HL-60/S4 (cell line): ENCODE data around the gene NRROS.

Experiments
- in situ Hi-C: fragments of 300-500 bp; cut with MboI; formaldehyde crosslinking; loops from 2 replicates; pipeline ENCODE4 v1.14.3; 2022; ENCODE audit warnings: low sequenced_read_pairs

Gene NRROS

DNA sequence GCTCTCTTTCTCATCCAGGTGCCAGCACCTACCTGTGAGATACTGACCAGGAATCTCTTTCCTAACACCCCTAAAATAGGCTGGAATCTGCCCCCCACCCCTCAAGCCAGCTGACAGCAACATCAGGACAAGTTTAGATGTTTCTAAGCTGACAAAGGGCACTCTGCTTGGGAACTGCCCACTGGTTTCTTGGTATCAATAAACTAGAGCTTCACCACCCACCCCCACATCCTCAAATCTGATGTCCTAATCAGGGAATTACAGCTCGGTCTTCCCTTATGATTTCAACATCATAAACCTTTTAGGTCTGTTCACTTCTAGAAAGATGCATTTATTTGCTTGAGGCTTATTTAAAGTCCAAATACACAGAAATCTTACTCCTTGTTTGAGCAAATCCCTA is 37.9 kb downstream of the NRROS start:
- in situ Hi-C loops = no loop called here

DNA sequence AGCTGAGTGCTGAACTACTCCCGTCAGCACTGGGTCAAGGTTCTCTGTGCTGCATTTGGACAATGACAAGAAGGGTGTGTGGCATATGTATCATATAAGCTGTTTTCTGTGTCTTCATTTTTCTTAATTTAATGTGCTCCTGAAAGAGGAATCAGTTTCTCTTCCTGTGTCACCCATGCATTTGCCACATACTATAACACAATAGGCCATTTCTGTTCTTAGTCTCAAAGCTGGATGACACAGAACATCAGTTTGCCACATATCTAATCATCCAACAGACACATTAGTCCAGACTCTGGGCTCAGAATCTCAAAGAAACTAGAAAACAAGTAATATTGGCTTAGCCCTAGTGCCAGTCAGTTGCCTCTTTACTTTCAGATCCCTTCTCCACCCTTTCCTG is 38.4 kb downstream of the NRROS start:
- in situ Hi-C loops = no loop called here

DNA sequence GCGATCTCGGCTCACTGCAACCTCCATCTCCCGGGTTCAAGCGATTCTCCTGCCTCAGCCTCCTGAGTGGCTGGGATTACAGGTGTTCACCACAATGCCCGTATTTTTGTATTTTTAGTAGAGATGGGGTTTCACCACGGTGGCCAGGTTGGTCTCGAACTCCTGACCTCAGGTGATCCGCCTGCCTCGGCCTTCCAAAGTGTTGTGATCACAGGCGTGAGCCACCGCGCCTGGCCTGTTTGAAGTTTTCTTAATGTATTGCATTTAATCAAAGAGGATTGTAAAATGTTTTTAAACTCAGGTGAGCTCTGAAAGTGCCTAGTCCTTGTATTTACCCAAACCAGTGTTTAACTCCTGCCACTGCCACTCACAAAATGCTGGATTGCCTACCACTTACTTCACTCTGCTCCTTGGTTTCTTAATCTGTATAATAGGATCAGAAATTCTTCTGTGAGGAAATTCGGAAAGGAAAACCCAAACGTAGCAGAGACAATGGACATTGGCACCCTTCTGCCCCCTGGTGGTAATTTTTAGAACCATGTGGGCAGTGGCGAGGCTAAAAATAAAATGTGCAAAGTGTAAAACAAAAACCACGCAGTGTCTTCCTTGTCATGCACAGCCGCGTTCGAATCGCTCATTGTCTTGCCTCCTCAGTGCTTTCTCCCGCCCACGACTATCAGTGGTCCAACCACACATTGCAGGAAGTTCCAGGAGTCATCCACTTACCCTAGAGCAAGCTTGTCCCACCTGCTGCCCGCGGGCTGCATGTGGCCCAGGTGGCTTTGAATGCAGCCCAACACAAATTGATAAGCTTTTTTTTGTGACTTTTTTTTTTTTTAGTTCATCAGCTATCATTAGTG is 45.3 kb downstream of the NRROS start:
- in situ Hi-C loops = loop anchor here (10.0 kb wide), 1 partner anchor 80 kb away; no protein-coding TSS in a partner anchor

DNA sequence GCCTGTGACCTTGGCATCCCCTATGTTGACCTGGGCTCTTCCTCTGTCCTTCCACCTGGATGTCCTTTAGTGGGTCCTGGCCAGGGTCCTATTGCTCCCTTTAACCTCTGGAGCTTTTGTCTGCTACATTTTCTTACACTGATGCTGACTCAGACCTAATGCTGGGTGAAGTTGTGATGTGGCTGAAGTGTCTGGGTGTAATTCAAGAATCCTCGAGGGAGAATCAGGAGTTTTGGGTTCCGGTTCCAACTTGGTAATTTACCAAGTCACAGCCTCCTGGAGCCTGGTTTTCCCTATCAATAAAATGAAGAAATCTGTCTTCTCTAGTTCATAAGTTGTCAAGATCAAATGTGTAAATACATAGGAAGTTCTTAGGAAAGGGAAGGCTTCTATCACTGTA is 46.9 kb downstream of the NRROS start:
- in situ Hi-C loops = loop anchor here (10.0 kb wide), 1 partner anchor 82 kb away; no protein-coding TSS in a partner anchor

DNA sequence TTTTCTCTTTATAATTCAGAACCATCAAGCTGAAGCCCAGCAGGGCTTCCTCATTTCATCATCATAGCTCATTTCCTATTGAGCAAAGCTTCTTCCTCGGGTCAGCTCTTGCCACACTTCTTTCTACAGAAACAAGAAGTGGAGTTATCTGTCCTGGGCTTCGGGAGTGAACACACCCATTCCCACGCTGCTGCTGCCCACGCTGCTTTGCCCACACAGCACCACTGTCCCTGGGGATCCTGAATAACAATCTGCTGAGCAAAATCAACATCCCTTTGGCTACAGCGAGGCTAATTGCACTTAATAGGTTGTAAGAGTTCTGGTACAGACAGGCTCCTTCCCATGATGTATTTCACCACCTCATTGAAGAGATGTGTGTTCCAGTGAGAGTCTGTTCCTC is 48.9 kb downstream of the NRROS start:
- in situ Hi-C loops = loop anchor here (10.0 kb wide), 1 partner anchor 84 kb away; no protein-coding TSS in a partner anchor

DNA sequence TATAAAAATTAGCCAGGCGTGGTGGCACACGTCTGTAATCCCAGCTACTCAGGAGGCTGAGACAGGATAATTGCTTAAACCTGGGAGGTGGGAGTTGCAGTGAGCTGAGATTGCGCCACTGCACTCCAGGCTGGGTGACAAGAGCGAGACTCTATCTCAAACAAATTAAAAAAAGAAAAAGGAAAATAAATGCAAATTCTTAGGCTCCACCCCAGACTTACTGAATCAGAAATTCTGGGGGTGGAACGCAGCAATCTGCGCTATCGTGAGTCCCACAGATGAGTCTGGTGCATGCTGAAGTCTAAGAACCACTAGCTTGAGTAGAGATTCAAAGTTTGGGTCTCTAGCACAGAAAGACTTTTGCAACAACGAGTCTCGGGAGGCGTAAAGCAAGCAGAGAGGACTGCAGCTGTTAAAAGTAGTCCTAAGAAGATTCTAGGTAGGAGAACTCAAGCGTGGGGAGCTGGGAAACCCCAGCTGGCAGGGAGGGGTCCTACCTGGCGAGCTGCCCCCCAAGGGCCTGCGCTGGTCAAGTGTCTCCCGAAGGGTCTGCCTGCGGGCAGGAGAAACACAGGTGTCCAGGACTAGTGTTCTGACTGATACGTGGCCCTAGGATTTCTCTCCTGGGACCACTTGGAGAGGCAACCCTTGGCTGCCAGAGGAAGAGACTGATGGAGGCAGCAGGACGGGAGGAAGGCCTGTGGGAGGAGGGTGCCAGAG is 50.6 kb downstream of the NRROS start:
- in situ Hi-C loops = loop anchor here (10.0 kb wide), 1 partner anchor 85 kb away; no protein-coding TSS in a partner anchor

DNA sequence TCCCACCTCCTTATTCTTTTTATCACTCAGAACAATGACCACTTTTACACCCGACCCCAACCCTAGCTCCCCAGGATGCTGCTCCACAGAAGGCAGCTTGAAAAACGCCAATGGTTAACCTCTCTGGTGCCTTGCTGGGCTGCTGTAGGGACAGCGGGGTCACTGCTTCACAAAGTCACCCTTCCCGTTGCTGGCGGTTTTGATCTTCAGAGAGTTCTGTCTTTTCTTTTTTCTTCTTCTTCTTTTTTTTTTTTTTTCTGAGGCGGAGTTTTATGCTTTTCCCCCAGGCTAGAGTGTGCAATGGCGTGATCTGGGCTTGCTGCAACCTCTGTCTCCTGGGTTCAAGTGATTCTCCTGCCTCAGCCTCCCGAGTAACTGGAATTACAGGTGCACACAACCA is 51.9 kb downstream of the NRROS start:
- in situ Hi-C loops = no loop called here

DNA sequence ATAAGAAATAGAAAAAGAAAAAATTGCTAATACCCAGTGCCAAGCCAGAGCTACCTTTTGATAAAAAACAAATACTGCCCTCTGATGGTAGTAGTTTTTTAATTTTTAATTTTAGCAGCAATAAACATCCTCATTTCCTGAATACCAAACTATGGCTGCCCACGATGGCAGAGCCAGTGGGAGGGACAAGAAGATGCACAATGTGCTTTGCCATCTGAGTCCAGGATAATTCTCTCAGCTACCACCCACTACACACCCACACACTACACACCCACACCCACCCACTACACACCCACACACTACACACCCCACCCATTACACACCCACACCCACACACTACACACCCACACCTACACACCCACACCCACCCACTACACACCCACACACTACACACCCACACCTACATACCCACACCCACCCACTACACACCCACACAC is 54.7 kb downstream of the NRROS start:
- in situ Hi-C loops = no loop called here

DNA sequence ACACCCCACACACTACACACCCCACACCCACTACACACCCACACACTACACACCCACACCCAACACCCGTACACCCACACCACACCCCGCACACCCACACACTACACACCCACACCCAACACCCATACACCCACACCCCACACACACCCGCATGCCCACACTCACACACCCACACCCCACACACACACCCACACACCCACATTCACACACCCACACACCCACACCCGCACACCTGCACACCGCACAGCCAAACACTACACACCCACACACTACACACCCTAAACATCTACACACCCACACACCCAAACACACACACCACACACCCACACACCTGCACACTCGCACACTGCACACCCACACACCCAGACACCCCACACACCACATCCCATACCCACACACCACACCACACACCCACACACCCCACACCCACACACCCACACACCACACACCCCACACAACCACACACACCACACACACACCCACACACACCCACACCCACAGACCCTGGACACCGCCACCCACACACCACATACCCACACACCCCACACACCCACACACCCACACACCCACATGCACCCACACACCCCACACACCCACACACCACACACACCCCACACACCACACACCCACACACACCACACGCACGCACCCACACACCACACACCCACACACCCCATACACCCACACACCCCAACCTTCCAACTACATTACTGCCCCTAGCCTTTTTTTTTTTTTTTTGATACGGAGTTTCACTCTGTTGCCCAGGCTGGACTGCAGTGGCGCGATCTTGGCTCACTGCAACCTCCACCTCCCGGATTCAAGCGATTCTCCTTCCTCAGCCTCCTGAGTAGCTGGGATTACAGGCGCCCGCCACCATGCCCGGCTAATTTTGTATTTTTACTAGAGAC is 55.7 kb downstream of the NRROS start:
- in situ Hi-C loops = no loop called here

DNA sequence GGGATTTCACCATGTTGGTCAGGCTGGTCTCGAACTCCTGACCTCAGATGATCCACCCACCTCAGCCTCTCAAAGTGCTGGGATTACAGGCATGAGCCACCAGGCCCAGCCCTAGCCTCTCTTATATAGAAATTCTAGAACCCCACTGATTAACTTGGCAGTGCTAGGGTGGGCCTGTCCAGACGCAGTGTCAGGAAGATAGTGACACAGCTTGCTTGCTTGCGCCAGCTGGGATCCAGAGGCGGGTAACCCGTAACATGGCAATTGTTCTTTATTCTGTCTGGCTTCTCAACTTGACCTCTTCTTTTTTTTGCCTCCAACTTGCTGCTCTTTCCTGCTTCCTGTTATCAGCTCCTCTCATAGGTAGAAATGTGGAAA is 56.3 kb downstream of the NRROS start:
- in situ Hi-C loops = no loop called here

DNA sequence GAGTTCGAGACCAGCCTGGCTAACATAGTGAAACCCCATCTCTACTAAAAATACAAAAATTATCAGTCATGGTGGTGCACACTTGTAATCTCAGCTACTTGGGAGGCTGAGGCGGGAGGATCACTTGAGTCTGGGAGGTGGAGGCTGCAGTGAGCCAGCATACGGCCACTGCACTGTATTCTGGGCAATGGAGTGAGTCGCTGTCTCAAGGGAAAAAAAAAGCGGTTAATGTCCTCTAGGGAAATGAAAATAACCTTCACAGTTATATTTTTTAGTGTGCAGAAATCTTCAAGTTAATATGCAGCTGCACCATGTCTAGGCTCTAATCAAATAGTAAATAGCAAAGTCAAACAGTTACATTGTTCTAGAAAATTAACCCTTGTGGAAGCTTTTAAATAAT is 57.8 kb downstream of the NRROS start:
- in situ Hi-C loops = no loop called here

DNA sequence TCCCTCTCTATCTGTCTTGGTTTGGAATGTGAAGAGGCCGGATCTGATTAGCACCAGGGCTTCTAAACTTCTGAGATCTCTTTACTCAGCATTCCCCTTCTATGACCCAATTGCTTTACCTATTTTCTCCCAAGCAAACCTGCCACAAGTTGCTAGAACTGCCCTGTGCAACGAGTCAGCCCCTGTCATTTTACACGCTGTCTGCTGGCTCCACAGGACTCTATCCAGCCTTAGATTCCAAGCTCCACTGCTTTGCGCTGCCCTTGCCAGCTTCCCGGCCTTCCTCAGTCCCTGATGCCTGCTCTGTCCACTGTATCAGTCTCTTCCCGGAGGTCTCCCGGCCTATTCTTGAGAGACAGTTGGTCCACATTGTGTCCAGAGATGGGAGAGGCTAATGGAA is 60.3 kb downstream of the NRROS start:
- in situ Hi-C loops = no loop called here

DNA sequence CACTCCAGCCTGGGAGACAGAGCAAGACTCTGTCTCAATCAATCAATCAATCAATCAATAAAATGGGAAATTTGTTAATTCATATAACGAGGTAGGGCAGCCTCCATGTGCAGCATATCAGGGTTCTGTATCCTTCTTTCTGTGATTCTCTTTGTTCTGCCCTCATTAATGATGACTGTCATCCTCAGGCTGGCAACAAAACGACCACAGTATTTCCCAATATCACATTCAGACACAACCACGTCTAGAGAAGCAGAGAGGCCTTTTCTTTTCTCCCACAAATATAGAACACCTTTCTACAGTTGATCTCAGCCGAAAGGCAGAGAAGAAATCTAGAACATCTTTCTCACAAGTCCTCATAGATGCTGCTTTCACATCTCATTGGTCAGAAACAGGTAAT is 61.3 kb downstream of the NRROS start:
- in situ Hi-C loops = no loop called here

DNA sequence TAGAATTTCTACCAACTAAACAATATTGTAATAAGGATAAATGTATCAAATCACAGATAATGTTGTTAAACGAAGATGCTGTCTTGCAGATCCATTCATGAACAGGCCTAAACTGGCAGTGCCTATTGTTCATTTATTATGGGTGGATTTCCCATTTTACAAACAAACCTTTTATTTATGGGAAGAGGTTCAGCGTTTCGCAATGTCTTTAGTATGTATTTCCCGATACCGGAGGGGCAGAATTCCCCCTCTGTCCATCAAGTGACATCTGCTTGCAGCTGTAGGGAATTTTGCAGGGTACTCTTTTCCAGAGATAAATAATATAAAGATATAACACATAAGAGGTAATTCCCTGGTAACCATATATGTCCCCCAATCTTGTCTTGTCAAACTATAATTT is 66.8 kb downstream of the NRROS start:
- in situ Hi-C loops = no loop called here

DNA sequence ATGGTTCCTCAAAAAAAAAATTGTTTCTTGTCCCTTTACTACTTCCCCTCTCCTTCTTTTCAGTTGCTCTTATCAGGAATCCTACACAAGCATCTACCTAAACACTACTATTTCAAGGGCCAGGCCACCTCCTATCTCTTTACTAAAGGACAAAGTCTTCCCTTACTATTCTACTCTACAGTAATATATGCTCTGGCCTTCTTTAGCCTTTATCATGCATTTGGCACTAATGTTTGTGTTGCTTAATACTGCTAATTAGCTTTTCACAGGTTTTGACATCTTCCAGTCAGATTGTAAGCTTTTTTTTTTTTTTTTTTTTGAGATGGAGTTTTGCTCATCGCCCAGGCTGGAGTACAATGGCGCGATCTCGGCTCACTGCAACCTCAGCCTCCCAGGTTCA is 67.2 kb downstream of the NRROS start:
- in situ Hi-C loops = no loop called here

DNA sequence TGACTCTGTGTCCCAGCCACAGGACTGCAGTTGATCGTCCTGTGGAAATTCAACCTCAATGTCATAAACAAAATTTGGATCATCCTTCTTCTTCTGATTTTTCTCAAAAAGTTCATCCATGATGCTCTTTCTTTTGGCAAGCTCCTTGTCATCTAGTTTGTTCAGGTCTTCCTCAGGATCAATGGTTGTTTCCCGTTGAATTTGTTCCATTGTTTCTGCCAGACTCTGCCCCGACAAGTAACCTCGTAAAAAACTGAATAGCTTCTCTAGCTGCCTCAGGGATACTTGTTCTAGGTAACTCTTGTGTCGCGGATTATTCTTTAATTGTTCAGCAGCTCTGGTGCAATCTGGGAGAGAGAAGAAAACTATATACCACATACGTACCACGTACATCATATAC is 68.1 kb downstream of the NRROS start:
- in situ Hi-C loops = no loop called here

DNA sequence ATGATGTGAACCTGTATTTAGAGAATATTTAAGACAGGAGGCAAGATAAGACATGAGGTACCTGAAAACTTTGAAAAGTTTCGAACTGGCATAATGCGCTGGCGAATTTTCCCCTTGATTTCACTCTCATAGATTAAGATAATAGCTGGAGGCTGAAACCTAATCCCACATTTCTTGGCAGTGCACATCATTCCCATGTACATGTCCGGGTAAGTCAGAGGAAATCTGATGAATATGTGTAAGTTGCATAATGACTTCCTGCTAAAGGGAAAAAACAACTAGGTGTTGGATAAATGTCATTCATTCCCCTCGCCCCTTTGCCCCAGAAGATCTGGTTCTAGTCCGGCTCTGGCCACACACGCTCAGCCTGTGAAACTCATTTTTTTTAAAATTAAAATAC is 69.0 kb downstream of the NRROS start:
- in situ Hi-C loops = no loop called here
